Sigmoid colon (tissue), 4 donors: ENCODE data around the gene TMEM51.

Experiments
- EP300 ChIP-seq, 4 donors: sonication (generic); formaldehyde crosslinking; IDR thresholded peaks; one replicate each; pipeline ENCODE4 v1.6.1; 2017; ENCODE audit warnings: antibody characterized with exemption in 4 of 4
- POLR2A ChIP-seq, 2 donors: fragments of 450-650 bp; IDR thresholded peaks; one replicate each; pipeline ENCODE4 v1.6.1; 2016; ENCODE audit warnings: antibody characterized with exemption in 2 of 2, mild to moderate bottlenecking in 2 of 2, moderate library complexity in 2 of 2
- POLR2AphosphoS5 ChIP-seq, 4 donors: sonication (generic); formaldehyde crosslinking; IDR thresholded peaks; one replicate each; pipeline ENCODE4 v1.6.1; 2017; ENCODE audit warnings: antibody characterized with exemption in 4 of 4
- TF ChIP-seq, protein P1 (sequence below), 4 experiments: fragments of 450-650 bp in 3 of 4; fragments of 200-600 bp in 1 of 4; IDR thresholded peaks; one replicate each; pipeline ENCODE4 v1.5.1; 2016 to 2019; ENCODE audit warnings: antibody characterized with exemption in 4 of 4, mild to moderate bottlenecking in 3 of 4, moderate library complexity in 2 of 4

DNA sequence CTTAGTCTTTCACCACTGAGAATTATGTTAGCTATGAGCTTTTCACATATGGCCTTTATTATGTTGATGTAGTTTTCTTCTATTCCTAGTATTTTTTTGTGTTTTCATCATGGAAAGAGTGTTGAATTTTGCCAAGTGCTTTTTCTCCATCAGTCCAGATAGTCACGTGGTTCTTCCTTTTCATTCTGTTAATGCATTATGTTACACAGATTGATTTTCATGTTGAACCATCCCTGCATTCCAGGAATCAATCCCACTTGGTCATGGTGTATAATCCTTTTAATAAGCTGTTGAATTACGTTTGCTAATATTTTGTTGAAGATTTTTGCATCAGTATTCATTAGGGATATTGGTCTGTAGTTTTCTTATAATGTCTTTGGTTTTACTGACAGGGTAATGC lies 111.2 kb downstream of the TMEM51 start:
- TF ChIP-seq, protein P1, sequence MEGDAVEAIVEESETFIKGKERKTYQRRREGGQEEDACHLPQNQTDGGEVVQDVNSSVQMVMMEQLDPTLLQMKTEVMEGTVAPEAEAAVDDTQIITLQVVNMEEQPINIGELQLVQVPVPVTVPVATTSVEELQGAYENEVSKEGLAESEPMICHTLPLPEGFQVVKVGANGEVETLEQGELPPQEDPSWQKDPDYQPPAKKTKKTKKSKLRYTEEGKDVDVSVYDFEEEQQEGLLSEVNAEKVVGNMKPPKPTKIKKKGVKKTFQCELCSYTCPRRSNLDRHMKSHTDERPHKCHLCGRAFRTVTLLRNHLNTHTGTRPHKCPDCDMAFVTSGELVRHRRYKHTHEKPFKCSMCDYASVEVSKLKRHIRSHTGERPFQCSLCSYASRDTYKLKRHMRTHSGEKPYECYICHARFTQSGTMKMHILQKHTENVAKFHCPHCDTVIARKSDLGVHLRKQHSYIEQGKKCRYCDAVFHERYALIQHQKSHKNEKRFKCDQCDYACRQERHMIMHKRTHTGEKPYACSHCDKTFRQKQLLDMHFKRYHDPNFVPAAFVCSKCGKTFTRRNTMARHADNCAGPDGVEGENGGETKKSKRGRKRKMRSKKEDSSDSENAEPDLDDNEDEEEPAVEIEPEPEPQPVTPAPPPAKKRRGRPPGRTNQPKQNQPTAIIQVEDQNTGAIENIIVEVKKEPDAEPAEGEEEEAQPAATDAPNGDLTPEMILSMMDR (IDR thresholded peaks at IDR 0.05), result no peak
- TF ChIP-seq POLR2AphosphoS5 (IDR thresholded peaks at IDR 0.05) (no peak), POLR2A (IDR thresholded peaks at IDR 0.05) (no peak), EP300 (IDR thresholded peaks at IDR 0.05) (no peak)
